ENCODE measurements around the gene NASP.
"Not testable (repeated sequence)": the region's sequence is repeated elsewhere in the genome, so short reads cannot be mapped to it uniquely, and the experiment has no call there.

Gene NASP

DNA sequence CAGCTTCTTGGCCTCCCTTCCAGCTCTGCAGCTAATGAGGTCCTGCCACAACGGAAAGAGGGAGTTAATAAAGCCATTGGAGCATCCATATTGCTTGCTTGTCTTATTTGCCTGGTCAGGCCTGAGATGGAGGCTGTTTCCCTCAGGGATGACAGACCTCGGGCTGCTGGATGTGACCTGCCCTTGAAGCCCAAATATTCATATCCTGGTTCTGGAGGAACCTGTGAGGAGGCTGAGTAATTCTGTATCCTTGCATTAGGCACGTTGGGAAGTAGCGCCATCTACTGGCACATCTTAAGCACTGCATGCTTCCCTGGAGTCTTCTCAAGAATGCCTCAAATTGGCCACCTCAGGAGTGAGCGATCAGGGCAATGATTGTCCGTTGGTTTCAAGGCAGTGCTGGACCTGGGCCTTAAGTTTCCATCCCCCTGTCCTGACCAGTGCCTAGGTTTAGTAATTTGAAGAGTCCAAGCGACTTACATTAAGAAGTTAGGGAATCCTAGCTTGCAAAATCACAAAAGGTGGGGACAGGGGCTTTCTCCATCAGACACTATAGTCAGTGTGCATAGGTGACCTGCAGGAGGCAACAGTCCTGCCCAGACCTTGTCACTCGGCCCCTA lies 13.8 kb upstream of the NASP start:
- DNase-seq (ENCODE audit: low spot score), result peak; percentile 47

DNA sequence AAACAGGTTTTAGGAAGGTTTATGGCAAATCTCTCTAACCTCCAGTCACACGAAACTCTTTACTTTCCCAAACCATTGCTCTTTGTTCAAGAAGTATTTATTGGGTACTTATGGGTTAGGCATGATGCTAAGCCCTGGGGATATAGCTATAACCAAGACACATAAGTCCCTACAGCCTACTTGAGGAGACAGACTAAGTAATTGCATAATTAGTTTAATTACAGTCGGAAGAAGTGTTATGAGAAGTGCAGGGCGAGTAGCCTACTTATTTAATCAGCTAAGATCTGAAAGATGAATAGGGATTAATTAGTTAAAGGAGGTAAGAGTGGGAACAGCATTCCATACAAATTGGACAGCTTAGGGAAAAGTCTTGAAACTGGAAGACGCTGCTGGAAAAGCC lies 13.2 kb upstream of the NASP start:
- DNase-seq (ENCODE audit: low spot score), result no peak

DNA sequence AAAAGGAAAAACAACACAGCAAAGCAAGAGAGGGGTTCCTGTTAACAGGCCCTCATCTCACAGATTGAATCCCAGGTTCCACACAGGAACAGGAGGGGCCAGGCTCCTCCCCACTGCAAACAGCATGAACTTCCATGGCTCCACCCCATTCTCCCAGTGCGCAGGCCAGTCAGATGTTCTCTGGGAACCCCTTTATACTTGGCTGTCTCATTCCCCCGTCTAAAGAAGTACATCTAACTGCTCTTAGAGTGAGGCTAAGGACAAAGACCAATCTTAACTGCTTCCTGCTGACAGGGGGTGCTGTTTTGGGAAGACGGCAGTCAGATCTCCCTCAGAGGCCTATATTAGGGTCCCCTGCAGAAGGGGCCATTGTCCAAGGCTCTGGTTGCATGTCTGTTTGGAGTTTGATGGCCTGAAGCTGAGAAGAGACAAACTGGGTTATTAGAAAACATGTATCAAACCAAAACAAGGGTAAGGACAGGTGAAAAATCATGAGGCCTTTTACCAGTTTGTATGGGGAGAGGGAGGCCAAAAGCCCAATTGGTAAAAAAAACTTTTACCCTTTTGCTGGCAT lies 10.5 kb upstream of the NASP start:
- DNase-seq (ENCODE audit: low spot score), result no peak

DNA sequence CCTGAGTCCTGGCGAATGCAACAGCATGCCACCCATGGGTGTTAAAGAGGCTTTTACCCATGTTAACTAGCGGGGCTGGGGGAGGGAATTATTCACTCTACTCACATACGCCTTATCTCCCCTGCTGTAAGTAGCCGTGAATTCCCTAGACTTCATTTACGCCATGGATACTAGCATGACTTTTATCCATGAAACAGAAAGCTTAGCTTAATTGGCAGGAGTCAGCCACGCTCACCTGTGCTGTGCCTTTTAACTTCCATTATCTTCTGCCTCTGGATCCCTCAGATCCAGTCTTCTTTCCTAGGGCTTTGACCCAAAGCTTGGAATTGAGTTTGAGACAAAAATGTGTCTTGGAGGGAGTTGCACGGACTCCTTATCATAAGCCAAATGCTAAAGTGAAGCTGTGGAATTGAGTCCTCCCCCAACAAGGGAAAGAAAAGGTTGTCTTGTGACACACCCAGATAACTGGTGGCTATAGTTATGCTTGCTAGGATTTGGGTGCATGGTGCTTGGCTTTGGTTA lies 9.7 kb upstream of the NASP start:
- no peak for DNase-seq (ENCODE audit: low spot score)

DNA sequence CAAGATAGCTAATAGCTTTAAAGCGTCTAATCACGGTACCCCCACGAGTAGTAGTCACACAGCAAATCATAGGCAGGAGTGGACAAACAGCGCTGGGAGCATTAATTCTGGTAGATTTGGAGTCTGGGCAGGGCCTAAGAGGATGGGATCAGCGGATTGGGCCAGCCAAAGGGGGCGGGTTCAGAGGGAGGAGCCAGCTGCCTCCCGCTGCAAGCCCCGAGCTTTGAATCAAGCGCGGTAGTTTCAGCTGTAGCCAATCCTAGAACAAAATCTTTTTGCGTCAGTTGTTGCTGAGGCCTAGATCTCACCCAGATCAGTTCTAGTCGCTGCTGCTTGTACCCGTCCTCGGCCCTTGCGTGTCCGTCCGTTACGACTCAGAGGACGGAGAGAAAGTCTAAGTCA lies 576 bp upstream of the NASP start:
- peak; percentile 99 for DNase-seq (ENCODE audit: low spot score)

DNA sequence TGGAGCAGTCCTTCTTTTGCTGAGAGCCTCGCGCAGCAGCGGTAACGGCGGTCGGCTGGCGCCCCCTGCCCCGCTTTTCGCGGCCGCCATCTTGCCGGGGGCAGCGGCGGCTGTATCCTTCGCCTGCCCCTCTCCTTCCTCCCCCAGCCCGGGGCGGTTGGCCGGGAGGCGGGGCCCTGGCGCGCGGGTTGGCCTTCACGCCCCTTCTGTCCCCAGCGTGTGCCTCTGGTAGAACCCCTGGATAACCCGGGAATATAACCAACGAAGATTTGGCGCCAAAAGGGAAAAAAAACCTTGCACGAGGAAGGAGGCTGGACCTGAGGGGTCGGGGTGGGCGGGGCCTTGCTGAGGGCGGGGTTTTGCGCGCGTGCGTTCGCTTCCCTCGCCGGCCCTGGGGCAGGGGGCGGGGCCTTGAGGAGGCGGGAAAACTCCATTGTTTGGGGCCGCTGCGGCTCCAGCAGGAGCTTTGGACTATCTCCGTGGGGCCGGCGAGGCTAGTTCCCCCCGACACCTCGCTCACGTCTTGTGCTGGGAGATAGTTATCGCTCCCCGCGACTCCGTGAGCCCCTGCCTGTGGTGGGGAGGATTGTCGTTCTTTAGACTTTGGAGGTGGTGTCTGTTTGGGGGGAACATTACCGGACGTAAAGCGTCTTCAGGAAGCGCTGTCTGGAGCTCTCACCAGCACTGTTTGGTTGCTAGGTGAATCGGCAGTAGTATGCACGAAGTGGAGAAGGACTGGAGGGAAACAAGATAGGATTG lies 689 bp downstream of the NASP start:
- peak; percentile 81 for DNase-seq (ENCODE audit: low spot score)

DNA sequence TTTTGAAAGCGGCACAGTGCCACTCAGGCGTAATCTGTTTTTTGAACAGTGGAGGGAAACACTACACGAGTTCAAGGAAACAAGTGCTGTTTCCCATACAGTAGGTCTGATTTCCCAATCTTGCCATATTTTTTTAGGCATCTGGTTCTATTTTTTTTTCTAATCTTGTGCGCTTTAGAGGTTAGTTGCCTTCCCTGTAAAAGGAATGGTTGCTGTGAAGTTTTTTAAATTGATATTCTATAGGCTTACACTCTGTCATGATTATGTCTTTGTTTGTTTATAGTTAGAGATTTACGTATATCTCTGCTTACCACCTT lies 1.2 kb downstream of the NASP start:
- DNase-seq (ENCODE audit: low spot score), result no peak

DNA sequence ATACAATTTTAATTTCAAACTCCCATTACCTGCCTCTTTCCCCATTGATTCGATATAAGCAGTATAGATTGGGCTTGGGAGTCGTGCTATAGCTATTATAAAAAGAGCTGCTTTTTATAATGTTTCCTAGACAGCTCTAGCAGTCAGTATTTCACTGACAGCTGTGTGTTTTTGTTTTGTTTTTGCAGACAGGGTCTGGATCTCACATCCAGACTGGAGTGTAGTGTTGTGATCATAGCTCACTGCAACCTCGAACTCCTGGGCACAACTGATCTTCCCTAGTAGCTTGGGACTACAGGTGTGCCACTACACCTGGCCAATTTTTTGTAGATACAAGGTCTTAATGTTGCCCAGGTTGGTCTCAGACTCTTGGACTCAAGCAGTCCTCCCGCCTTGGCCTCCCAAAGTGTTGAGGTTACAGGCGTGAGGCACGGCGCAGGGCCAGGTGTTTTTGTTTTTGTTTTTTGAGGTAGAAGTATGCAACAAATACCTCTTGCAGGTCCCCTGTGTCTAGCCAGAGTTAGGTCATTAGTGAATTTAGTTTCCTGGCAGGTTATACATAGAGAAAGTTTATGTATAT lies 1.7 kb downstream of the NASP start:
- DNase-seq (ENCODE audit: low spot score), result no peak

DNA sequence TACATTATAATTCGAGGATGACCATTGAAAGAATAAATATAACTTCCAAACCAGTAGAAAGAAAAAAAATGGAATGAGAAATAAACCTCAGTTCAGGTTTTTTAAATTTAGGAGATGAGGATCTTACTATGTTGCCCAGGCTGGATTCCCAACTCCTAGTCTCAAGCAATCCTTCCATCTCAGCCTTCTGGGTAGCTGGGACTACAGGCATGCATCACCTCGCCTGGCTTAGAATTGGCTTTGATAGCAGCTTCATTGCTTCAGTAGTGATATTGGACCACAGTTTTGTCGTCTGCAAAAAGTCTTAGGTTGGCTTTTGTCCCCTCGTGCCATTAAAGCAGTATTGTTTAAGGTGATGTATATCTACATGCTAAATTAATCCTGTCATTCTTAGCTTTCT lies 2.9 kb downstream of the NASP start:
- DNase-seq (ENCODE audit: low spot score), result no peak

DNA sequence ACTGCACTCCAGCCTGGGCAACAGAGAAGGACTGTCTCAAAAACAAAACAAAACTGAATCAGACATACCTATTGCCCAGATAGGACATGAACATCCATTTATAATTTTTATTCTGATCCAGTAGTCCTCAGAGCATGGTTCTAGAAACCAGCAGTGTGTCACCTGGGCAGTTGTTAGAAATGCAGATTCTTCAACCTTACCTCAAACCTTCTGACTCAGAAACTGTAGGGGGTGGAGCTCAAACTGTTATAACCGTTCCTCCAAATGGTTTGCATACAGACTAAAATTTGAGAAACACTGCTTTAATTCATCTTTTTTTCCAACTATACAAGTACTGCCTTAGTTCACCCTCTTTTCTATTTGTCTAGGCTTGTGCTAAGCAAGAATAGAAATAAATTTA lies 6.0 kb downstream of the NASP start:
- DNase-seq (ENCODE audit: low spot score), result no peak

DNA sequence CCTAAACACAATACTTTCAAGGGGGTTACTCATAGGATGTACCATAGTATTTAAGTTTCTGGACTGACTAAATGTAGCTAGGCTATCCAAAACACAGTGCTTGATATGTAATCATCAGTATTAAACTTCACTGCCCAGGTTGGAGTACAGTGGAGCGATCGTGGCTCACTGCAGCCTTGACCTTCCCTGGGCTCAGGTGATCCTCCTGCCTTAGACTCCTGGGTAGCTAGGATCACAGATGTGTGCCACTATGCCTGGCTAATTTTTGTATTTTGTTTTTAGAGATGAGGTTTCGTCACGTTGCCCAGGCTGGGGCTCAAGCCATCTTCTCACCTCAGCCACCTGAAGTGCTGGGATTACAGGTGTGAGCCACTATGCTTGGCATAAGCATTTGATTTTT lies 10.6 kb downstream of the NASP start:
- no peak for DNase-seq (ENCODE audit: low spot score)

DNA sequence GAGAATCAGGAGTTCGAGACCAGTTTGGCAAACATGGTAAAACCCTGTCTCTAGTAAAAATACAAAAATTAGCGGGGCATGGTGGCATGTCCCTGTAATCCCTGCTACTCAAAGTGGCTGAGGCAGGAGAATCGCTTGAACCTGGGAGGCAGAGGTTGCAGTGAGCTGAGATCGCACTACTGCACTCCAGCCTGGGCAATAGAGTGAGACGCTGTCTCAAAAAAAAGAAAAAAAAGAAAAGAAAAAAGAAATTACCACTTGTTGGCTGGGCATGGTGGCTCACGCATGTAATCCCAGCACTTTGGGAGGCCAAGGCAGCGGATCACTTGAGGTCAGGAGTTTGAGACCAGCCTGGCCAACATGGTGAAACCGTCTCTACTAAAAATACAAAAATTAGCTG lies 12.9 kb downstream of the NASP start:
- DNase-seq (ENCODE audit: low spot score), result not testable (repeated sequence)

DNA sequence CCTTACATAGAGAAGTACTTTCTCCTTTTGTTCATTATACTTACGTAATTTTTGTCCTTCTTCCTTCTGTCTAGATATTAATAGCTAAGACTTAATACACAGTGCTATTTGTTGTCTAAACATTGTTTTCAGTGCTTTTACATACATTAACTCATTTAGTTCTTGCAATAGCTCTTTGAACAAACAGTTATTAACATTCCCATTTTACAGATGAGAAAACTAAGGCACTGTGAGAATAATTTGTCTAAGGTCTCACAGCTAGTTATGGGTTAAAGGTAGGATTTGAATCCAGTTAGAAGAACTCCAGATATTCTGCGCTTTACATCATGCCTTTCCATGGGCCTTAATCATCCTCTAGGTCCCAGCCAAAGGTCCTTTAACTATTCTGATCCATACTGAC lies 20.4 kb downstream of the NASP start:
- DNase-seq (ENCODE audit: low spot score), result no peak

DNA sequence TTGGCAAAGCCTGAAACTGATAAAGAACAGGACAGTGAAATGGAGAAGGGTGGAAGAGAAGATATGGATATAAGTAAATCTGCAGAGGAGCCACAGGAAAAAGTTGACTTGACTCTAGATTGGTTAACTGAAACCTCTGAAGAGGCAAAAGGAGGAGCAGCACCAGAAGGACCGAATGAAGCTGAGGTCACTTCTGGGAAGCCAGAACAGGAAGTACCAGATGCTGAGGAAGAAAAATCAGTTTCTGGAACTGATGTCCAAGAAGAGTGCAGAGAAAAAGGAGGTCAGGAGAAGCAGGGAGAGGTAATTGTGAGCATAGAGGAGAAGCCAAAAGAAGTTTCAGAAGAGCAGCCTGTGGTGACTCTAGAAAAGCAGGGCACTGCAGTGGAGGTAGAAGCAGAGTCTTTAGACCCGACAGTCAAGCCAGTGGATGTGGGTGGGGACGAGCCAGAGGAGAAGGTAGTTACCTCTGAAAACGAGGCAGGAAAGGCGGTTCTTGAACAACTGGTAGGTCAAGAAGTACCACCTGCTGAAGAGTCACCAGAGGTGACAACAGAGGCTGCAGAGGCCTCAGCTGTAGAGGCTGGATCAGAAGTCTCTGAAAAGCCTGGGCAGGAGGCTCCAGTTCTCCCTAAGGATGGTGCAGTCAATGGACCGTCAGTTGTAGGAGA lies 23.7 kb downstream of the NASP start:
- DNase-seq (ENCODE audit: low spot score), result no peak

DNA sequence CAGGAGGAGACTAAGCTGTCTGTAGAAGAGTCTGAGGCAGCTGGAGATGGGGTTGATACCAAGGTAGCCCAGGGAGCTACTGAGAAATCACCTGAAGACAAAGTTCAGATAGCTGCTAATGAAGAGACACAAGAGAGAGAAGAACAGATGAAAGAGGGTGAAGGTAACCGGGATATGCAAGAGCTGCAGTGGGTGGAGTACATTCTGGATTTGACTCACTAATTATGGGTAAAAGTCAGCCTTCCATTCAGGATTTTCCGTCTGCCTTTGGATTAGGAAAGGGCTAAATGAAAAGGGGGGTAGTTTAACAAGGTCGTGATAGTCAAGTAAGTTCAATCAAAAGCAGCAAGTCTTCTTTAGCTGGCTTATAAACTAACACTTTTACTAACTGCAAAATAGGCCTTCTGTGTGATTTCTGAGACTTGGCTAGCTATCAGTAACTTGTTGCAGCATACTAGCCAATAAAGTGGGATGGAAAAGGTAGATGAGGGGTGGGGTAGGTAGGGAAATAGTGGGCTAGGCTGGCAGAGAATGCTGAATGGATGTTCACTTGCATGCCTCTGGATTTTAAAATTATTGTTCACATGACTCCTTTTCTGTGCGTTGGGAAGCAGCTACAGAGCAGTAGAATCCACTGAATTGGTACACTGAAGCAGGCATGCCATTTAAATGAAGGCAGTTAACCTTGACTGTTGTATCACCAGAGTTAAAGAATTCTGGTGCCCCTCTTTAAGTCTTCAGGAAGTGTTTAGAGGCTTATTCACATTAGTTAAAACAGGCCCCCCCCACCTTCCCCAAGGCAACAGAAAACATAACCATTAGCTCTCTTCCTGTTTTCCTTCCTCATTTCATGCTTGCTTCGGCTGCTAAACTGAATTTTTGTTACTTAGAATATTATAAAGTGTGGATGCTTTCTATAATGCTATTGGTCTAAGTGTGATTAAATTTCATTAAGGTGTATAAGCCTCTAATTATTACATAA lies 24.6 kb downstream of the NASP start:
- no peak for DNase-seq (ENCODE audit: low spot score)

DNA sequence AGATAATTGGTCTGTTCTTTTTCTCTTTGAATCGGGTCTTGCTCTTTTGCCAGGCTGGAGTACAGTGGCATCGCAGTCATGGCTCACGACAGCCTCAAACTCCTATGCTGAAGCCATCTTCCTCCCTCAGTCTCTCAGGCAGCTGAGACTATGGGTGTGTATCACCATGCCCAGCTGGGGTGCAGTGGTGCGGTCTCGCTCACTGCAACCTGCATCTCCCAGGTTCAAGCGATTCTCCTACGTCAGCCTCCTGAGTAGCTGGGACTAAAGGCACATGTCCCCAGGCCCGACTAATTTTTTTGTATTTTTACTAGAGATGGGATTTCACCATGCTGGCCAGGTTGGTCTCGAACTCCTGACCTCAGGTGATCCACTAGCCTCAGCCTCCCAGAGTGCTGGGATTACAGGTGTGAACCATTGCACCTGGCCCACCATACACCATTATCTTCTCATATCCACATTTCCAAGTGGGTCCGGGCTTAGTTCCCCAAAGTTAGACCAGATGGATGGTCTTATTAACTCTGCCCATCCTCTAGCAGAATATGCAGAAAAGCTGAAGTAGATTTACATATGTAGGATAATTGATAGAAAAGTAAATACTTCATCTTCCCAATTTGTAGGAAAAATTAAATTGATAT lies 26.9 kb downstream of the NASP start:
- DNase-seq (ENCODE audit: low spot score), result no peak

DNA sequence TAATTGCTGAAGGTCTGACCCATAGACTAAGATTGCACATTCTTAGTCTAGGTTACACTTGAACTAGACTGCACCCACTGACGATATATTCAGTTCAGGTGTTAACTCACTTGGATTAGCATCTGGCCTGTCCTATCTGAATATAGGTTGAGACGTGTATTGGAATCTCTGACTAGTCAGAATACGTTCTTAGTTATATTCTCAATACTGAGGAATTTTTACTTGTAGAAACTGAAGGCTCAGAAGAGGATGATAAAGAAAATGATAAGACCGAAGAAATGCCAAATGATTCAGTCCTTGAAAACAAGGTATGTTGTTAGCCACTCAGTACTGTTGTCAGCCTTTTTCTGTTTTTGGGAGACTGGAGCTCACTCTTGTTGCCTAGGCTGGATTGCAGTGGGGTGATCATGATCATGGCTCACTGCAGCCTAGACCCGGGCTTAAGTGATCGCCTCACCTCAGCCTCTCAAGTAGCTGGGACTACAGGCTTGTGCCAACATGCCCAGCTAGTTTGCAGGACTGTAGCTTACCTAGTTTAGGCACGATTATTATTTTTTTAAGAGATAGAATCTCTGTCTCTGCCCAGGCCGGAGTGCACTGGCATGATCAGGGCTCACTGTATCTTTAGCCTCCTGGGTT lies 29.2 kb downstream of the NASP start:
- DNase-seq (ENCODE audit: low spot score), result no peak

DNA sequence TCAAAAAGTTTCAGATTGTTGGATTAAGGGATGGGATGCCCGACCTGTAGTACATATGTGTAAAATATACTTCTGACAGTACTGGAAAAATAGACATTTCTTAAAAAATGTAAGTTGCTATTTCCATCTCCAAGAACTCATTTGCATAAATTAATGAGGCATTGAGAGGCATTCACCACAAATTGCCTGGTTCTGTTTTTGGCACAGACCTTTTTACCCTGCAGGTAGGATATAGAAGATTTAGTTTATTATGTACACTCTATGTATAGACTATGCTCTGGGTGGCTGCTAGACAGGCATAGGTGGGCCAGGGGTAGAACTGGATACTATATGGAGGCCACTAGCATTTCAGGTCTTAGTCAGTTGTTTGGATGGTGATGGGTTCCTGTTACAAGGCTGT lies 32.0 kb downstream of the NASP start:
- no peak for DNase-seq (ENCODE audit: low spot score)

DNA sequence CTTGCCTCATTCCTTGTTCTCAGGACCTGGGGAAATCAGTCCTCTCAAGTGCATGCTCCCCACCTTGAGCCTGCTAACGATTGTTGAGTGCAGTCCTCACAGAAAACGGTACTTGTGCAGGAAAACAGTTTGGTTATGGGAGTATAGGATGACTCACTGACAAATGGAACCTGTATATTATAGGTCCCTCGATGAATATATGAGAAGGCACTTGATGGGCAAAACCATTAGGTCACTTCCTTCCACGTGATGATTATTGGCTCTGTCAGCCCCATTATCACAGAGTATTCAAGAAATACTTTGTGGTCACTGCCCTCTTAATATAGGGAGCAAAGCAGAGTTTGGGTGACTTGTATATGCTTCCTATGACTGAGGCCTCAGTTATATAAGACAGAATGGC lies 33.8 kb downstream of the NASP start:
- no peak for DNase-seq (ENCODE audit: low spot score)

DNA sequence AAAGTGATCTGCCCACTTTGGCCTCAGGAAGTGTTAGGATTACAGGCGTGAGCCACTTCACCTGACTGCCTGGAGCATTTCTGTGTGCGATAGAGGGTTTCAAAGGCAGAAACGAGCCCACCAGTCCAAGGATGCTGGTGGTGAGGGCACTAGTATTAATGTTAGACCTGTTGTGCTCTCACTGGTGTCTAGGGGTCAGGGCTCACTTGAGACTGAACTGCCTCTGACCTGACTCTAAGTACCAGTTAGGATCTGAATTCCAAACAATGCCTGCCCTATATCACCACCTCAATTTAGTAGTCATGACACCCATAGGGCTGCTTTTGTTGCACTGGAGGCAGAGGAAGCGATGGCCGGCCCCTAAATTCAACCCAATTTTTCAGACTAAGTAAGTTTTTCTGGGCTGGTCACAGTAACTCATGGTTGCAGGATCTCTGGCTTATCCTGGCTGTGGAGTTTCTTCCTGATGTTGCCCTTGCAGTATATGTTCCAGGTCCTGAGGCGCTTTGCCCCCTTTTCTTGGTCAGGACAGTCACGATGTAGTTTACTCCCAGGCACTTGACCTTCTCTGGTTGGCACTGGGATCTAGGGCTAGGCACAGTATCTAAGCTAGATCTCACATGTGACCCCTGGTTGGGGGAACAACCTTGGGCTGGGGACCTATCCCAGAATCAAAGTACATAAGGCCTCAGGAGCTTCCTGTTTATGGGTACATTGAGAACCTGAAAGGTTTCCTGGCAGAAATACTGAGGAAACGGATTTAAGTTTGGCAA lies 35.5 kb downstream of the NASP start:
- no peak for DNase-seq (ENCODE audit: low spot score)

Data from COLO829 (cell line).